Measurements from ENCODE around the gene PRICKLE2. TPM values are rescaled to one million over a fixed set of nuclear protein-coding genes. Genes with fewer than 3 reads are reported as not detected.

PRICKLE2 gene
- total RNA-seq, 6 experiments from 2014 or later, result 2.4 to 4.4 (median 3.3) TPM

- ATAC-seq (peak; percentile 78 to 88 (median 86)), DNase-seq (no peak)
- Histone ChIP-seq H3K27ac (no peak overlapping the region), H3K9me3 (no peaks in the 10 kb centered on the region), H3K4me3 (no peak overlapping the region), H3K4me1 (peaks cover 0 to 12% (median 0%) of the 10 kb centered on the region in 4 donors), H3K27me3 (no peaks in the 10 kb centered on the region), H3K36me3 (no peaks in the 10 kb centered on the region)
- TF ChIP-seq POLR2A (IDR thresholded peaks at IDR 0.05) (no peak), CTCF (IDR thresholded peaks at IDR 0.05) (no peak)
- intact Hi-C loops (cut with DNase I), result no loop called here
- WGBS (ENCODE audit: insufficient coverage, low coverage, low lambda C conversion rate, missing lambda C conversion rate), result 45% methylated on average over 4 of the region's 4 CpGs
Observed at GRCh38 chr3:64247991-64248646, 22.9 kb upstream of the PRICKLE2 start.

GRCh38 chr3:64244011-64244942 is 19.0 kb upstream of the PRICKLE2 start:
- WGBS (ENCODE audit: insufficient coverage, low coverage, low lambda C conversion rate, missing lambda C conversion rate), result 83% methylated on average over 8 of the region's 9 CpGs
- Histone ChIP-seq H3K9me3 (no peaks in the 10 kb centered on the region), H3K27ac (no peak overlapping the region), H3K36me3 (no peaks in the 10 kb centered on the region), H3K4me1 (peaks cover 0 to 12% (median 0%) of the 10 kb centered on the region in 4 donors), H3K4me3 (no peak overlapping the region), H3K27me3 (no peaks in the 10 kb centered on the region)
- peak in 2 of 4 donors; percentile 28 to 42 for TF ChIP-seq CTCF (IDR thresholded peaks at IDR 0.05)
- no peak for TF ChIP-seq POLR2A (IDR thresholded peaks at IDR 0.05)
- ATAC-seq (no peak), DNase-seq (no peak)
- intact Hi-C loops (cut with DNase I), result no loop called here

GRCh38 chr3:64242435-64242834 is 17.2 kb upstream of the PRICKLE2 start:
- no peaks in the 10 kb centered on the region for H3K27me3 ChIP-seq
- H3K4me1 ChIP-seq, result no peaks in the 10 kb centered on the region
- no peak overlapping the region for H3K4me3 ChIP-seq
- H3K36me3 ChIP-seq, result no peaks in the 10 kb centered on the region
- DNase-seq (no peak), ATAC-seq (no peak)
- no peak overlapping the region for H3K27ac ChIP-seq
- intact Hi-C loops (cut with DNase I), result no loop called here
- no peaks in the 10 kb centered on the region for H3K9me3 ChIP-seq
- TF ChIP-seq CTCF (IDR thresholded peaks at IDR 0.05) (no peak), POLR2A (IDR thresholded peaks at IDR 0.05) (no peak)
- WGBS (ENCODE audit: insufficient coverage, low coverage, low lambda C conversion rate, missing lambda C conversion rate), result 69% methylated on average over 2 of the region's 2 CpGs

DNA sequence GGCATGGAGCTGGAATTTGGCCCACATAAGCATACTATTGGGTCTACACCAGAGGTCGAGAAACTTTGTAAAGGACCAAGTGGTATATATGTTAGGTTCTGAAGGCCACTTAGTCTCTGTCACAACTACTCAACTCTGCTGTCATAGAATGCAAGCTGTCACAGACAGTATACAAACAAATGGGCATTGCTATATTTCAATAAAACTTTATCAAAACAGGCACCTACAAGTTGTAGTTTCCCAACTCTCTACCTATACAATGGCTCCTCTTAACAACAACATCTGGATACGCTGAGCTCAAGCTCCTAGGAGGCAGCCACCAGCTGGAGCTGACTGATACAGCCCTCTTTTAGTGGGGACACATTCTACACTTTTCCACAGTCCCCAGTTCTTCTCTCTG is 15.7 kb upstream of the PRICKLE2 start:
- DNase-seq (no peak), ATAC-seq (no peak)
- Histone ChIP-seq H3K4me3 (no peak overlapping the region), H3K9me3 (no peaks in the 10 kb centered on the region), H3K4me1 (no peaks in the 10 kb centered on the region), H3K27me3 (no peaks in the 10 kb centered on the region), H3K27ac (no peak overlapping the region), H3K36me3 (no peaks in the 10 kb centered on the region)
- TF ChIP-seq CTCF (IDR thresholded peaks at IDR 0.05), result no peak
- TF ChIP-seq POLR2A (IDR thresholded peaks at IDR 0.05), result no peak
- WGBS (ENCODE audit: insufficient coverage, low coverage, low lambda C conversion rate, missing lambda C conversion rate), result no CpG with 5 or more reads among the region's 2 CpGs
- intact Hi-C loops (cut with DNase I), result no loop called here

All from right lobe of liver (tissue), 6 donors.